ENCODE measurements around the gene CTNND2.

- no peak for TF ChIP-seq CTCF (conservative IDR thresholded peaks at IDR 0.05 in 1 of 2, IDR thresholded peaks at IDR 0.05 in 1 of 2; ENCODE audit: extremely low read depth in 1 of 2, insufficient read depth in 1 of 2, low read depth in 1 of 2, low read length in 2 of 2)
- no peak for TF ChIP-seq EZH2 (IDR thresholded peaks at IDR 0.05; ENCODE audit: borderline replicate concordance, low read length)
Observed at GRCh38 chr5:11511878-11512277, 392.4 kb downstream of the CTNND2 start.
